Activated CD4-positive, alpha-beta T cell treated with anti-CD3 and anti-CD28 coated beads, Interleukin-2, amount 10 ng/mL, durations not matched to agents 7 days and 5 days (primary cell): ENCODE data around the gene KCNN3. TPM values are rescaled to one million over a fixed set of nuclear protein-coding genes. Genes with fewer than 3 reads are reported as not detected.
A peak's percentile ranks its signal among the peaks of the same experiment; 100 is the strongest.

ENCODE experiments used
- CTCF ChIA-PET: fragments of 350-600 bp; sonication (Branson Sonifier 250); formaldehyde crosslinking; loops from one replicate; lab custom pipeline; 2021; ENCODE audit warnings: antibody characterized with exemption; lab: Charles Lee
- POLR2A ChIA-PET: fragments of 350-600 bp; sonication (Branson Sonifier 250); formaldehyde crosslinking; loops from one replicate; lab custom pipeline; 2021; ENCODE audit warnings: antibody characterized with exemption; lab: Charles Lee
- DNase-seq: peaks from one replicate; pipeline ENCODE4 v3.0.0-alpha.2; 2020
- H3K27ac Mint-ChIP-seq: one replicate; pipeline ENCODE4 v1.8.0; 2021; ENCODE audit warnings: mild to moderate bottlenecking, moderate library complexity, mixed read lengths
- H3K27me3 Mint-ChIP-seq: one replicate; pipeline ENCODE4 v1.8.0; 2021; ENCODE audit warnings: mixed read lengths
- H3K36me3 Mint-ChIP-seq: one replicate; pipeline ENCODE4 v1.8.0; 2021; ENCODE audit warnings: low read depth, mixed read lengths
- H3K4me1 Mint-ChIP-seq: one replicate; pipeline ENCODE4 v1.8.0; 2021; ENCODE audit warnings: mixed read lengths
- H3K4me3 Mint-ChIP-seq: one replicate; pipeline ENCODE4 v1.8.0; 2021; ENCODE audit warnings: mild to moderate bottlenecking, moderate library complexity, mixed read lengths
- H3K9me3 Mint-ChIP-seq: one replicate; pipeline ENCODE4 v1.8.0; 2021; ENCODE audit warnings: mixed read lengths
- total RNA-seq, 2 experiments: library from RNA; stranded (reverse); gene quantifications; one replicate each; pipeline ENCODE4 v1.2.3, GENCODE V29; 2021

KCNN3 gene
- total RNA-seq, 2 experiments from 2014 or later, result 0.17 TPM; not detected in 1

- ChIA-PET CTCF (interaction anchor here (0.5 to 2.1 kb wide), 5 partner anchors 9 to 313 kb away, joined by 3 to 5 read pairs (median 3); no protein-coding TSS in a partner anchor), POLR2A (no interaction called here)
- peaks cover 5% of the 10 kb centered on the region for H3K9me3 Mint-ChIP-seq
- DNase-seq, result no peak
- H3K4me1 Mint-ChIP-seq, result peaks cover 49% of the 10 kb centered on the region
- H3K4me3 Mint-ChIP-seq, result no peak overlapping the region
- no peaks in the 10 kb centered on the region for H3K27me3 Mint-ChIP-seq
- H3K27ac Mint-ChIP-seq, result no peak overlapping the region
- H3K36me3 Mint-ChIP-seq, result peaks cover 2% of the 10 kb centered on the region
Observed at GRCh38 chr1:154786804-154787570, 83.1 kb downstream of the KCNN3 start.

DNA sequence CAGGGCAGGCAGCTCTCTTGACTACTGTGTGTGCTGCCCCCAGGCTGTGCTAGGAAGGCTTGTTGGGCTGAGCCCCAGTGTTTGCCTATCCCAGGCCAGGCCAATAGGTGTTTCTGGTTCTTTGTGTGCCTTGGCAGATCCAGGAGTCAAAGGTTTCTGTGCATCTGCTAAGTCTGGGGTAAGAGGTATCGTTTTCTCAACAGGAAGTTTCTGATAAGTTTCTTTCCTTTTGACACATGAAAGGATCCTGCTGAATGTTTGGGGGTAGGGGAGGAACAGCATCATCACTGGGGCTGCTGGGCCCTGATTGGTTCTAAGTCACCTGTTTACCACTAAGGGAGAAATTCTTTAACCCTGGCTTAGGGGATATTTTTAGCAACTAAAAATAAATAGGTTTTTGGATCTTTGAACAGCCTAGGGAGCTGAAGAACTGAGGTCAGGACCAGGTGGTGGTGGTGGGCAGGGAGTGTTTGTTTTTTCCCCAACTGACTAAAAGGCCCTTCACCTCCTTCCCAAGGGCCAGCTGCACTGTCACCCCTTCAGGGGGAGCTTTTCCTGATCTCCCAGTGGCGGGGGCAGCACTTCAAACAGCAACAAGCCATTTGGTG lies 85.1 kb downstream of the KCNN3 start:
- peak overlapping the region; percentile 28 for H3K4me3 Mint-ChIP-seq

DNA sequence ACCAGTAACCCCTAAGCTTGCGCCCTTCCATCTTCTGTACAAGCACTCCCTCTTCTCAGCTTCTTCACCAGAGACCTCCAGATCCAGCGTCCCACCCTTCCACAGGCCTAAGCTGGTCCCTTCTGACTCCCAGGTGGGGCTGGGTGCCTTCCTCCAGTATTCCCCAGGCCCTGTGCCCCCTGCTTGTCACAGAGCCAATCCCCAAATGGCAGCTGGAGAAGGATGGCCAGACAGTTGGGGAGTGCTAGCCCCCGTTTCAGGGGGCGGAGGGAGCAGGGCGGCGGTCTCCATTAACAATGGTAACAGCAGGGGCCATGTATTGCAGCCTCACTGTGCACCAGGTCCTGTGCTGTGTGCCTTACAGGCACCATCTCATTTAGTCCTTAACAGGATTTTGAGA lies 85.7 kb downstream of the KCNN3 start:
- peaks cover 37% of the 10 kb centered on the region for H3K4me1 Mint-ChIP-seq
- H3K9me3 Mint-ChIP-seq, result peaks cover 7% of the 10 kb centered on the region
- CTCF ChIA-PET, result interaction anchor here (0.6 to 1.3 kb wide), 5 partner anchors 8 to 337 kb away, joined by 3 to 4 read pairs (median 3); no protein-coding TSS in a partner anchor
- POLR2A ChIA-PET, result no interaction called here
- peak overlapping the region; percentile 95 for H3K27ac Mint-ChIP-seq
- DNase-seq, result no peak
- peak overlapping the region; percentile 28 for H3K4me3 Mint-ChIP-seq
- no peaks in the 10 kb centered on the region for H3K27me3 Mint-ChIP-seq
- peaks cover 3% of the 10 kb centered on the region for H3K36me3 Mint-ChIP-seq

More for the DNA sequence above, 85.1 kb downstream of the KCNN3 start:
- Mint-ChIP-seq H3K9me3 (peaks cover 5% of the 10 kb centered on the region), H3K4me1 (peaks cover 37% of the 10 kb centered on the region), H3K27ac (peak overlapping the region; percentile 95), H3K27me3 (no peaks in the 10 kb centered on the region), H3K36me3 (peaks cover 3% of the 10 kb centered on the region)
- CTCF ChIA-PET, result interaction anchor here (0.6 to 1.3 kb wide), 6 partner anchors 9 to 336 kb away, joined by 3 to 4 read pairs (median 3); no protein-coding TSS in a partner anchor
- POLR2A ChIA-PET, result interaction anchor here (0.6 kb wide), 1 partner anchor 17 kb away, joined by 4 read pairs; no protein-coding TSS in a partner anchor
- peak; percentile 70 for DNase-seq

GRCh38 chr1:154783976-154784375 lies 86.1 kb downstream of the KCNN3 start:
- CTCF ChIA-PET, result interaction anchor here (1.2 kb wide), 2 partner anchors 8 to 95 kb away, joined by 3 to 4 read pairs; no protein-coding TSS in a partner anchor
- Mint-ChIP-seq H3K9me3 (peaks cover 10% of the 10 kb centered on the region), H3K4me3 (no peak overlapping the region), H3K27me3 (no peaks in the 10 kb centered on the region), H3K27ac (peak overlapping the region; percentile 95), H3K36me3 (peaks cover 3% of the 10 kb centered on the region), H3K4me1 (peaks cover 37% of the 10 kb centered on the region)
- POLR2A ChIA-PET, result no interaction called here
- DNase-seq, result no peak

- Mint-ChIP-seq H3K36me3 (peaks cover 3% of the 10 kb centered on the region), H3K4me3 (no peak overlapping the region), H3K4me1 (peaks cover 27% of the 10 kb centered on the region), H3K9me3 (peaks cover 14% of the 10 kb centered on the region), H3K27me3 (no peaks in the 10 kb centered on the region), H3K27ac (no peak overlapping the region)
- DNase-seq, result no peak
- POLR2A ChIA-PET, result no interaction called here
- CTCF ChIA-PET, result interaction anchor here (0.9 to 2.0 kb wide), 2 partner anchors 13 to 110 kb away, joined by 4 to 5 read pairs; no protein-coding TSS in a partner anchor
Observed at GRCh38 chr1:154780541-154780940, 89.5 kb downstream of the KCNN3 start.

GRCh38 chr1:154779551-154780189 lies 90.4 kb downstream of the KCNN3 start:
- Mint-ChIP-seq H3K27me3 (no peaks in the 10 kb centered on the region), H3K27ac (no peak overlapping the region), H3K4me1 (peaks cover 19% of the 10 kb centered on the region), H3K4me3 (no peak overlapping the region), H3K36me3 (peaks cover 3% of the 10 kb centered on the region), H3K9me3 (peaks cover 14% of the 10 kb centered on the region)
- DNase-seq, result no peak
- POLR2A ChIA-PET, result interaction anchor here (0.6 kb wide), 1 partner anchor 64 kb away, joined by 4 read pairs; no protein-coding TSS in a partner anchor
- CTCF ChIA-PET, result interaction anchor here (0.6 to 2.0 kb wide), 4 partner anchors 14 to 828 kb away, joined by 4 to 5 read pairs (median 4); no protein-coding TSS in a partner anchor

- ChIA-PET POLR2A (no interaction called here), CTCF (no interaction called here)
- Mint-ChIP-seq H3K27me3 (no peaks in the 10 kb centered on the region), H3K36me3 (peaks cover 3% of the 10 kb centered on the region), H3K27ac (no peak overlapping the region), H3K4me1 (peaks cover 12% of the 10 kb centered on the region), H3K9me3 (peaks cover 12% of the 10 kb centered on the region), H3K4me3 (no peak overlapping the region)
- no peak for DNase-seq
Observed at GRCh38 chr1:154778944-154779343, 91.1 kb downstream of the KCNN3 start.

- Mint-ChIP-seq H3K4me1 (peaks cover 5% of the 10 kb centered on the region), H3K27me3 (no peaks in the 10 kb centered on the region), H3K36me3 (peaks cover 1% of the 10 kb centered on the region), H3K9me3 (peaks cover 9% of the 10 kb centered on the region), H3K4me3 (no peak overlapping the region), H3K27ac (no peak overlapping the region)
- CTCF ChIA-PET, result no interaction called here
- POLR2A ChIA-PET, result no interaction called here
- DNase-seq, result no peak
Observed at GRCh38 chr1:154778275-154778674, 91.8 kb downstream of the KCNN3 start.

DNA sequence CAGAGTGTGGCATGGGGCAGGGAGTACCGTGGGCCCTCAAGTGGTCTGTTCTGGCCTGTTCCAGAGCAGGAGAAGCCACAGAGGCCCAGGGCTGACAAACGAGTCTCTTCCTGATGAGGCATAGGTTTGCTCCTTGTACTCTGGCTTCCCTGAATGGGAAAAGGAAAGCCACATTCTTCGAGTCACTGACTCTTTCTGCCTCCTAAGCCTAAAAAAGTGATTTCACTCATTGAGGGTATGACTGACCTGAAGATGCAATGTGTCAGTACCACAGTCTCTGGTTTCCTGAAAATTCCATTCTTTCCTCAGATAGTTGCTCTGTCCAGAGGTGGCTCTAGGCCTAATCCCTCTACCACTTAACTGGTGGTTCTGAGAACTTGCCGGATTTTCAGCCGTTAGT lies 92.3 kb downstream of the KCNN3 start:
- ChIA-PET POLR2A (no interaction called here), CTCF (no interaction called here)
- DNase-seq, result no peak
- Mint-ChIP-seq H3K36me3 (peaks cover 1% of the 10 kb centered on the region), H3K27ac (no peak overlapping the region), H3K4me1 (peaks cover 5% of the 10 kb centered on the region), H3K27me3 (no peaks in the 10 kb centered on the region), H3K4me3 (no peak overlapping the region), H3K9me3 (peaks cover 9% of the 10 kb centered on the region)

- Mint-ChIP-seq H3K27ac (no peak overlapping the region), H3K27me3 (no peaks in the 10 kb centered on the region), H3K4me3 (no peak overlapping the region), H3K4me1 (peaks cover 5% of the 10 kb centered on the region), H3K9me3 (peaks cover 9% of the 10 kb centered on the region), H3K36me3 (peaks cover 1% of the 10 kb centered on the region)
- POLR2A ChIA-PET, result no interaction called here
- DNase-seq, result no peak
- CTCF ChIA-PET, result interaction anchor here (1.0 to 1.2 kb wide), 2 partner anchors 9 to 11 kb away, joined by 3 read pairs; no protein-coding TSS in a partner anchor
Observed at GRCh38 chr1:154777154-154777553, 92.9 kb downstream of the KCNN3 start.

- no peak overlapping the region for H3K27ac Mint-ChIP-seq
- H3K9me3 Mint-ChIP-seq, result peaks cover 9% of the 10 kb centered on the region
- H3K4me3 Mint-ChIP-seq, result no peak overlapping the region
- H3K36me3 Mint-ChIP-seq, result no peaks in the 10 kb centered on the region
- no peaks in the 10 kb centered on the region for H3K4me1 Mint-ChIP-seq
- POLR2A ChIA-PET, result no interaction called here
- H3K27me3 Mint-ChIP-seq, result no peaks in the 10 kb centered on the region
- no peak for DNase-seq
- CTCF ChIA-PET, result interaction anchor here (1.0 to 1.2 kb wide), 3 partner anchors 8 to 12 kb away, joined by 3 to 4 read pairs (median 3); no protein-coding TSS in a partner anchor
Observed at GRCh38 chr1:154775621-154776605, 94.2 kb downstream of the KCNN3 start.
